Left lung (tissue), 10 donors: Measurements from ENCODE around the gene ZNF280B. TPM values are rescaled to one million over a fixed set of nuclear protein-coding genes. Genes with fewer than 3 reads are reported as not detected.

Experiments
- ATAC-seq: fragments of 200-7000 bp; cut with Tn5 transposase; one replicate; pipeline ENCODE4 v1.9.1; 2020; ENCODE audit warnings: moderate library complexity
- DNase-seq, 4 donors: peaks; one replicate each; pipeline ENCODE4 v3.0.0-alpha.2; 2013 to 2020
- H3K27ac ChIP-seq, 2 donors: fragments of 200-600 bp; sonication (generic) in 1 of 2; one replicate each; pipeline versions ENCODE4 v1.5.0 to v1.8.0; 2020 to 2021
- H3K27me3 ChIP-seq, 2 donors: fragments of 200-600 bp; sonication (generic) in 1 of 2; one replicate each; pipeline versions ENCODE4 v1.5.0 to v1.8.0; 2020 to 2021
- H3K36me3 ChIP-seq, 2 donors: fragments of 200-600 bp; sonication (generic) in 1 of 2; one replicate each; pipeline versions ENCODE4 v1.5.0 to v1.8.0; 2020 to 2021
- H3K4me1 ChIP-seq, 2 donors: fragments of 200-600 bp; one replicate each; pipeline ENCODE4 v1.8.0; 2021
- H3K4me3 ChIP-seq, 2 donors: fragments of 200-600 bp; sonication (generic) in 1 of 2; one replicate each; pipeline versions ENCODE4 v1.5.0 to v1.8.0; 2020 to 2021; ENCODE audit warnings: mild to moderate bottlenecking in 1 of 2
- H3K9me3 ChIP-seq, 2 donors: fragments of 200-600 bp; sonication (generic) in 1 of 2; one replicate each; pipeline versions ENCODE4 v1.5.0 to v1.8.0; 2020 to 2021
- CTCF ChIP-seq, 2 donors: fragments of 200-600 bp; sonication (generic) in 1 of 2; IDR thresholded peaks; one replicate each; pipeline versions ENCODE4 v1.5.0 to v1.8.0; 2021; ENCODE audit warnings: antibody characterized with exemption in 2 of 2
- intact Hi-C, 2 donors: fragments of 100-400 bp; cut with DNase I; formaldehyde crosslinking; loops; one replicate each; pipeline versions ENCODE4 v1.11.2 to v1.14.2; 2022
- polyA plus RNA-seq, 6 donors: library from polyadenylated mRNA; unstranded; fragments of 120-200 nt; gene quantifications; one replicate each; pipeline ENCODE4 v1.2.1, GENCODE V29; 2013; ENCODE audit not compliant: insufficient read length in 6 of 6
- total RNA-seq, 2 donors: library from RNA; stranded (reverse); fragmentation: NEBNext Ultra II Directional; extraction: Animal tissue kit (Norgen Biotek cat#: 25700); gene quantifications; one replicate each; pipeline ENCODE4 v1.2.1, GENCODE V29; 2021
- donor health status: DM: no; HTN: yes; CAD: no.
- donor health status: DM: no; HTN: no; CAD: no.

The ZNF280B gene
- total and polyA plus RNA-seq, 8 donors = 0.65 to 4.4 (median 3.8) TPM

- intact Hi-C loops = no loop called here
- no peak for ATAC-seq
These were observed 47.1 kb upstream of the ZNF280B start for GRCh38 chr22:22555596-22555995.

GRCh38 chr22:22554587-22555284, 46.2 kb upstream of the ZNF280B start:
- Histone ChIP-seq H3K4me3 (no peak overlapping the region), H3K4me1 (no peaks in the 10 kb centered on the region), H3K27ac (no peak overlapping the region), H3K36me3 (no peaks in the 10 kb centered on the region), H3K27me3 (peaks cover 0 to 4% of the 10 kb centered on the region in 2 donors), H3K9me3 (no peaks in the 10 kb centered on the region)
- DNase-seq = no peak
- no peak for ATAC-seq
- intact Hi-C loops = no loop called here
- TF ChIP-seq CTCF (IDR thresholded peaks at IDR 0.05) = no peak

More at GRCh38 chr22:22555596-22555995, 47.1 kb upstream of the ZNF280B start:
- no peak overlapping the region for H3K27ac ChIP-seq
- no peaks in the 10 kb centered on the region for H3K4me1 ChIP-seq
- TF ChIP-seq CTCF (IDR thresholded peaks at IDR 0.05) = no peak
- no peaks in the 10 kb centered on the region for H3K9me3 ChIP-seq
- DNase-seq = no peak
- no peaks in the 10 kb centered on the region for H3K36me3 ChIP-seq
- H3K27me3 ChIP-seq = peaks cover 0 to 8% of the 10 kb centered on the region in 2 donors
- H3K4me3 ChIP-seq = no peak overlapping the region

- Histone ChIP-seq H3K9me3 (no peaks in the 10 kb centered on the region), H3K27ac (no peak overlapping the region), H3K27me3 (peaks cover 0 to 1% of the 10 kb centered on the region in 2 donors), H3K4me3 (no peak overlapping the region), H3K4me1 (no peaks in the 10 kb centered on the region), H3K36me3 (no peaks in the 10 kb centered on the region)
- no peak for TF ChIP-seq CTCF (IDR thresholded peaks at IDR 0.05)
- DNase-seq = peak in 1 of 4 donors; percentile 3
- intact Hi-C loops = no loop called here
- no peak for ATAC-seq
These were observed 45.4 kb upstream of the ZNF280B start for GRCh38 chr22:22553735-22554586.

GRCh38 chr22:22553141-22553540, 44.6 kb upstream of the ZNF280B start:
- H3K9me3 ChIP-seq = no peaks in the 10 kb centered on the region
- TF ChIP-seq CTCF (IDR thresholded peaks at IDR 0.05) = no peak
- H3K4me3 ChIP-seq = no peak overlapping the region
- no peak overlapping the region for H3K27ac ChIP-seq
- no peak for ATAC-seq
- H3K27me3 ChIP-seq = peaks cover 0 to 4% of the 10 kb centered on the region in 2 donors
- H3K4me1 ChIP-seq = no peaks in the 10 kb centered on the region
- no peaks in the 10 kb centered on the region for H3K36me3 ChIP-seq
- intact Hi-C loops = no loop called here
- DNase-seq = no peak

GRCh38 chr22:22552630-22553029, 44.1 kb upstream of the ZNF280B start:
- no peak for ATAC-seq
- no peak for TF ChIP-seq CTCF (IDR thresholded peaks at IDR 0.05)
- intact Hi-C loops = no loop called here
- Histone ChIP-seq H3K9me3 (no peaks in the 10 kb centered on the region), H3K4me3 (no peak overlapping the region), H3K27me3 (peaks cover 0 to 6% of the 10 kb centered on the region in 2 donors), H3K36me3 (no peaks in the 10 kb centered on the region), H3K27ac (no peak overlapping the region), H3K4me1 (no peaks in the 10 kb centered on the region)
- no peak for DNase-seq
